ENCODE data around the gene IFT88.

Gene IFT88

DNA sequence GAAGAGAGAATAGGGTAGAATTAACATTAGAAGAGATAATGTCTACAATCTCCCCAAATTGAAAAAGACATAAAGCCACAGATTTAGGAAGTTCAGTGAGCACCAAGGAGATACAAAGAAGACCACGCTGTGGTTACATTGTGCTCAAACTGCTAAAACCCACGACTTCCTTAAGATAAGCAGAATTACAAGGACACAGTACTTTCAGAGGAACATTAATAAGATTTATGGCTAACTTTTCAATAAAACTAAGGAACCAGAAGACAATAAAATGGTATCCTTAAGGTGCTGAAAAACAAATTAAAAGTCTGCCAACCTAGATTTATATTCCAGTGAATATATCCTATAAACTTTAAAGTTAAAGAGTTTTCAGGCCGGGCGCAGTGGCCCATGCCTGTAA is 129.1 kb downstream of the IFT88 start:
- no peak for DNase-seq

DNA sequence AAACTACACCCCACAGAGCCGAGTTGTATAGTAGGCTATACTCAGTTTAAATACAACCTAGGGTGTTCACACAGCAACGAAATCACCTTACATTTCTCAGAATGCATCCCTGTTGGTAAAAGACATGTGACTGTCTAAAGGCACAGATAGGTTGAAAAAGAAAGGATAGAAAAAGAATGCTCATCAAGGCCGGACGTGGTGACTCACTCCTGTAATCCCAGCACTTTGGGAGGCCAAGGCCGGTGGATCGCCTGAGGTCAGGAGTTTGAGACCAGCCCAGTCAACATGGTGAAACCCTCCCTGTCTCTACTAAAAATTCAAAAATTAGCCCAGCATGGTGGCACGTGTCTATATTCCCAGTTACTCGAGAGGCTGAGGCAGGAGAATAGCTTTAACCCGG is 132.8 kb downstream of the IFT88 start:
- DNase-seq: no peak

DNA sequence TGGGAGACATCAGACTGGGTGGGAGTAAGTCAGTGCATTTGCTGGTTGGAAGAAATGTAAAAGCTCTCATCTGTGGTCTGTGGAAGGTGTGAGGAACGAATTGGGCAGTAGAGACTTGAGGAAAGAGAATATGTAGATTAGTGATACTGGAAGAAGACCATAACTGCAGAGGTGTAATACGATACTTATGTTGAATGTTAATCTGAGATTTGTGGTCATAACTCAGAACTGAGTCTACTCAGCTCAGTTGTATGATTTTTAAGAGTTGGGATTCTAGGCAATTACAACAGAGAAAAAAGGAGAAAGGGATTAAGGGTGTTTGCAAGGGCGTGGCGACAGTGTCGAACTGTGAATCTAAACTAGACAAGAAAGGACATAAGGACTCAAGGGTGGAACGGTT is 133.3 kb downstream of the IFT88 start:
- no peak for DNase-seq

DNA sequence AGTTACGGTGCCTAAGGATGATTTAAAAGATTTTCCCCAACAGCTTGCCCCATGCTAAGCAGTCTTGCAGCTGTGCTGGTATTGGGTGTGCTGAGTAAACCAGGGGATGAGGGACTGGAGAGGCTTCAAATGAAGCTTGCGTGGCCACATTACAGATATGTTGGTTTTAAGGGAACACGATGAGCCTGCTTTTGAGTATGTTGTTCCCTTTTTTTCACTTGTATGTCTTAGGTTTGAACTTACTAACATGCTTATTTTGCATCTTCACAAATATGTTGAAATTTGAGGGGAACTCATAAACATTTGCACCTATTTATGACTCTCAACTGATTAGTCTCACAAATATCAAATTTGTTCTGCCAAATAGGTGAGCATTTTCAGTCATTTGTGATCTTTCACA is 134.5 kb downstream of the IFT88 start:
- no peak for DNase-seq

DNA sequence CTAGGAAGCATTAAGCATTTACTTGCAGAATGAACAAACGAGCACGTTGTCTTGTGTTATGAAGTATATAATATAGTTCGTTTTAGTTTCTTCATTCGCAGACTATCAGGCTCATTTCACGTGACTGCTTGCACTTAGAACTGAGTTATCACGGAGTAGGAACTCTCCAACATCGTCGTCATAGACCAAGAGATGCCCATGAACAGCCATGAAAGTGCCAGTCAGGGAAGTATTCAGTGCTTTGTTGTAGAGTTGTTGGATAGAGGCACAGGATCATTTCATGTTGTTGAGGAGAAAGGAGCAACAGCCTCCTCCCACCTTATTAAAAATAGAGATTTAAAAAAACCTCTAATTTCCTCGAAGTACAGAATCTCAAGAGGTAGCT is 135.6 kb downstream of the IFT88 start:
- no peak for DNase-seq

DNA sequence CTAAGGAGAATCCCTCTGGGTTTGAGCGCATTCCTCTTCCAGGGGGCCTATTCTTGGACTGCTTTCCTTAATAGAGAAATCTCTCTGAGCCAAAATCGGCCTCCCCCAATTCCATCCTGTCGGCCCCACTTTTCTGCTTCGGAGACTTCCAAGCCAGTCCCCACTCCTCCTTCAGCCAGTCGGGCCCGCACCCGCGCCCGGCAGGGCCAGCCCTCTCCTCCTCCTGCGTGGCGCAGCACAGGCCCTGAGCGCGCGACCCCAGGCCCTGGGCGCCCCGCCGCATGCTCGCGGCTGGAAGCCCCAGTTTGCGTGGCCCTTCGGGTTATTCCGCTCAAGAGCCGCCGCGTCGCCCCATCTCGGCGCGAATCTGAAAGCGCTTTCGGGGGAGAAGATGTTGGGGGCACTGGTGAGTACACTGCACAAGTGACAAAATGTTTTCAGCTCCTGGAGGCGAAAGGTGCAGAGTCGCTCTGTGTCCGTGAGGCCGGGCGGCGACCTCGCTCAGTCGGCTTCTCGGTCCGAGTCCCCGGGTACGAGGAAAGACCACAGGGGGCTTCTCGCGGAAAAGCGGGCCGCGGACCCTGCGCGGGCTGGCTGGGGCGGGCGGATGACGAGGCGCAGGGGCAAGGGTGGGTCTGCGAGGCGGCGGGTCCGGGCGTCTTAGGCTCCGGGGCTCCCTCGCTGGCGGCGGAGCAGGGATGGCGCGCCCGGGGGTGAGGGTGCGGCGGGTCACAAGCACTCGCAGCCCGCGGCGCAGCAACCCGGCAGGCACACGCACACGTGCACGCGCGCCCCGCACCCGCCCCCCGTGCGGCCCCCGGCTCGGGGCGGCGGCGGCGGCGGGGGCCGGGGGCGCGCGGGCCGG is 136.2 kb downstream of the IFT88 start, which contains the start of gene IL17D:
IL17D (plus strand) TSS at position 785 of the 865 bp plus-strand sequence. CDS start 303 bp downstream, outside the sequence.
- DNase-seq: no peak

DNA sequence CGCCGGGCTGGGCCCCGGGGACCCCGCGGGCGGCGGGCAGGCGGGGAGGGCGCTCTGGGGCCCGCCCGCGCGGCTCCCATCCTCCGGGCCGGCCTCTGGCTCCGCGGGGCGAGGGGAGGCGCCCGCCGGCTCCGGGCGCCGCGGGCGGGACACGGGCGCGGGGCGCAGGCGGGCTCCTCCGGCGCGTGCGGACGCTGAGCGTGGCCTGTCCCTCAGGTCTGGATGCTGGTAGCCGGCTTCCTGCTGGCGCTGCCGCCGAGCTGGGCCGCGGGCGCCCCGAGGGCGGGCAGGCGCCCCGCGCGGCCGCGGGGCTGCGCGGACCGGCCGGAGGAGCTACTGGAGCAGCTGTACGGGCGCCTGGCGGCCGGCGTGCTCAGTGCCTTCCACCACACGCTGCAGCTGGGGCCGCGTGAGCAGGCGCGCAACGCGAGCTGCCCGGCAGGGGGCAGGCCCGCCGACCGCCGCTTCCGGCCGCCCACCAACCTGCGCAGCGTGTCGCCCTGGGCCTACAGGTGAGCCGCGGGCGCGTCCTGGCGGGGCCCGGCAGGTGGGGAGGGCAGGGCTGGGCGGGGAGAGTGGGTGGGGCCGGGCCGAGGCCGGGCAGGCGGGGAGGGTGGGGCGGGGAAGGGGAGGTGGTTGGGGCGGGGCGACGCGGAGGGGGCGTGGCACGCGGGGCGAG is 137.0 kb downstream of the IFT88 start:
- peak; percentile 49 for DNase-seq

DNA sequence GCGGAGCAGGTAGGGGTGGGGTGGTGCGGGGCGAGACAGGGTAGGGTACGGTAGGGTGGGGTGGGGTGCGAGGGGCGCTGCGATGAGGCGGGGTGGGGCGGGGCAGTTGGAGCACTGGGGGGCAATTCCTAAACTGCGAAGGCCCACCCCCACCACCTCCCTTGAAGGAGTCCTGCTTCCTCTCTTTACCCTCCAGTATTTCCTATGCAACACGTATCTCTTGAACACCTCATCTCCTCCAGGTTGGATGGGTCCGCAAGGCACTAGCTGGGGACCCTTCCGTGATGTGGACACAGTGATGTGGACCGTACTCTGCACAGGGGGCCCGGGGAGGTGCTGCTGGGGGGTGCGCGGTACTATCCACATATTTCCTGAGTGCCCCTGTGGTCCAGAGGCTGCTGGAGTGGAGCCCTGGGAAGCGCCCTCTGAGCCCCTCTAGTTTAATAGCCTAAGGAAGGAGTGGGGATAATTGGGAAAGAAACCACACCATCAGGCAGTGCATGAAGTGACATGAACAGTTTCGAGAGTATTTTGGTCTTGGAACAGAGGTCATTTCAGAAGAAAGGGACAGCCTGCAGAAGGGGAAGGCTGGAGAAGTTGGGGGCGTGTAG is 137.6 kb downstream of the IFT88 start:
- no peak for DNase-seq

DNA sequence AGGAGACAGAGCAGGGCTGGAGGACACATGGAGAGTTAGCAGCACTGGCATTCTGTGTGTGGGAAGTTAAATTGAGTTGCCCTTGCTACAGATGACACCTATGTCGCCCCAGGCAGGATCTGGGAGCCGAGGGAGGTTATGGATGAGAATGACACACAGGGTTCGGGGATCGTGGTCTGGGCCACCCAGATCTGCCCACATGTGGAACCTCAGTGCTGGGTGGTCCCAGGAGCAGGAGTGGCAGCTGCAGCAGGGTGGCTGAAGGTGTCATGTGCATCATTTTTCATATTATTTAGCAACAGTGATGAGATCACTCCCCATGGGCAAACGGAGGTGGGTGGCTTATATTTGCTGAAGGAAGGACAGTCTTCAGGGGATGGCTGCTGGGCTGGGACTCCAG is 139.7 kb downstream of the IFT88 start:
- no peak for DNase-seq

DNA sequence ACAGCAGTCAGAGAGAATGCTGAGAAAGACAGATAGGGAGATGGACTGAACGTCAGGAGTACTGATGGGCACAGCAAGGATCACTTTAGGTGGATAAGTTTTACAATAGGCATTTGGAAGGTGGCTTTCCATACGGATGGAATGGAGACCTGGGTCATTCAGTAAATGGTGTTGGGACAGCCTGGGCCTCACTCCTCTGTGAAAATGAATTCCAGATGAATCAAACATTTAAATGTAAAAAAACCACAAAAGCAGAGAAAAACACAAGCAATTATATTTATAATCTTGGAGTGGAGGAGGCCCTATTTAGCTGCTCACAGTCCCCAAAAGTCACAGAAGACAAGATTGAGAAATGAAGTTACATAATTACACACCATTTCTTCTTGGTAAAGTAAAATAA is 141.3 kb downstream of the IFT88 start:
- no peak for DNase-seq

DNA sequence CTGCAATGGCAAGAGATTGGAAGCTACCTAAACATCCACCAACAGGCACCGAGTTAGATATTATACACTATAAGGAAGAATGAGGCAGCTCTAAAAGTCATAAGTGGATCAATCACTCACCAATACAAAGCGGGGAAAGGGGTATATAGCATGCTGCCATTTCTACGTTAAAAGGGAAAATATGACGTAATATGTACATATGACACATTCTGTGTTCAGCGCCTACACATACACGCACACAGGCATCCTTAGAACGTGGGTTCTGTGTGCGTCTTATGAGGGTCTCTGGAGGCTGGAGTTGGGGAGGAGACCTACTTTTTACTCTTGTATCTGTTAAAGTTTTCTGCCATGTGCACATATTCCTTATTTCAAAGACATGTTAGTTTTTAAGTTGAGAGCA is 142.4 kb downstream of the IFT88 start:
- no peak for DNase-seq

DNA sequence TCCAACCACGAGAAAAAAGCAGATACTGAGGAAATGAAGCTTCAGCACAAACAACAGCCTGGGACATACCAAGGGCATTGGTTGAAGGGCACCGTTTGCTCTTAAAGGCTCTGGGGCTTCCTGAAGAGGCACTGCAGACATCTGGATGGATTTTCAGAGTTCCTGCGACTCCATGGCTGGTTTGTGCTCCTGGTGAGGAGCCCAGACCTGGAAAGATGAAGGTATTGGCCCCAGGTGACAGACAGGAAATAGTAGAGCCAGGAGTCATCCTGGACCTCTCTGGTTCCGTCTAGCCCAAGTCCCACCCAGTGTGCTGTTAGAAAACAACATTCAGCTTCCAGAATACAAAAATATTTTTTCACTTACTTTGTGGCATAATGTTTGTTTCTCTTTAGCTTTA is 142.8 kb downstream of the IFT88 start:
- no peak for DNase-seq

DNA sequence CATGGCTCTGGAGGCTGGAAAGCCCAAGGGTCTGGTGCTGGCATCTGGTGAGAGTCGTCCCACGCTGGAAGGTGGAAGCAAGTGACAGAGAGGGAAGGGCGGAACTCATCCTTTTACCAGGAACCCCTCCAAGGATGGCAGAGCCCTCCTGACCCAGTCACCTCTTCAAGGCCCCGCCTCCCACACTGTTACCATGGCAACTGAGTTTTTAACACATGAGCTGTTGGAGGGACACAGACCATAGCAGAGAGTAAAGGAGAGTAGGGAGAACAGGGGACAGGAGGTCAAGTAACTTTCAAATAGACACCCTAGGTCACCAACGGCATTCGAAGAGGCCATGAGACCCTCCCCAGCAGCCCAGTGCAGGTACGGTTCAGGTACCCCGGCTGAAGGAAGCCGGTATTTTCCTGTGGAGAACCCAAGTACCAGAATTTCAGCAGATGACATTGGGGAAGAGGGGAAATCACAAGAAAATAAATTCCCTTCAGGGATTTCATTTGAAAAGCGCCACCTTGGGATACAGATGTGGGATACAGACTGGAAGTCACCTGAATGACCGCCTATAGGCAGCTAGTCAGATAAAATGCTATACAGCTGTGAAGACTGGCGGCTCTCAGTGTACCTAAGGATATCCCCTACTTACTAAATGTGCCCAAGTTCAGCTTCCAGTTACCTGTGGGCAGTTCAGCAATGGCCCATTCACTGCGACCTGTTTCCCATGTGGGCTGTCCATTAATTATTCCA is 144.5 kb downstream of the IFT88 start:
- DNase-seq: no peak

DNA sequence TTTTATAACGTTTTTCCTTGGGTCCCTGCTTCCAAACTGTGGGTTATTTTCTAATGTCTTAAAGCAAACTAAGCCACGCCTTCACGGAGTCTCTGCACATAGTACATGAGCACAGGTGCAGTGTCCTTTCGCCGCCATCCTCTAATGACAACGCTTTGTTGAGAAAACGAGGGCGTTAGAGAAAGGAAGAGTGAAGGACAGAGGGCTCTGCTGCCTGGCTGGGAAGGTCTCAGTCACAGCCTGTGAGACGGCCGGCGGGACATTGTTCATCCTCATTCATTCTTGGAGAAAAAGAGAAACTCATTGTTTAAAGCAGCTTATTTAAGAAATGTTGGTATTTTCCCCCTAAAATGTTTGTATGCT is 146.0 kb downstream of the IFT88 start:
- DNase-seq: no peak

DNA sequence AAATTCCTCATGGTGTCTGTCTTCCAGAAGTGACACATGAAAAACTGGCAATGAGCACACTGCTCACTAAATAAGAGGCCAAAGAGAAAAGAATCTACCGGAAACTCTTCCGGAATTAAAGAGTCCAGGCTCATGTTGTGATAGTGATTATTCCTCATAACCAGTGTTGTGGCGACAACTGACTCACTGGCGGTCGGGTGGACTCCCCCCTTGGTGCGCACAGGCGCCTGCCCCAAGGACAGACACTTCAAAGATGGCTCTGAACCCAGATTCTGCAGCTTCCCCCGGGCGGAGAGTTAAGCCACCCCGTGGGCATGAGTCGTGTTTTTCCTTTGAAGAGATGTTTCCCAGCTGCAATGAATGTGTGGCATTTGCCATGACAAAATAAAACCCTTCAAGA is 146.8 kb downstream of the IFT88 start:
- DNase-seq: no peak

DNA sequence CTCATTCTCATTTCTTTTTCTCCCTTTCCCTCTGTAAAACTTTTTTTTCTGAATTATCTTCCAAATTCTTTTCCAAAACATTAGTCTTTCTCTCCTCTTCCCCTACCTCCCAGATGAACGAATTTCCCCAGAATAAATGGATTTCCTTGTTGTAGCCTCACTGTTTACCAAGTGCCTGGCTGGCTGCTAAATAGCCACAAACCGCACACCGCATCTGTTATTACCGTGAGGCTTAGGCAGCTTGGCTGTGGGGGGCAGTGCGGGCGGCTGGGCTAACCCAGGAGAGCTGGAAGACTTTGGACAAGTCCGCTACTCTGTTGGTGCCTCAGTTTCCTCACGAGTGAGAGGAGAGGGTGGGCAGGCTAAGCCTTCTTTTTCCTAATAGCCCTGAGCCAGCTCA is 147.2 kb downstream of the IFT88 start:
- no peak for DNase-seq

DNA sequence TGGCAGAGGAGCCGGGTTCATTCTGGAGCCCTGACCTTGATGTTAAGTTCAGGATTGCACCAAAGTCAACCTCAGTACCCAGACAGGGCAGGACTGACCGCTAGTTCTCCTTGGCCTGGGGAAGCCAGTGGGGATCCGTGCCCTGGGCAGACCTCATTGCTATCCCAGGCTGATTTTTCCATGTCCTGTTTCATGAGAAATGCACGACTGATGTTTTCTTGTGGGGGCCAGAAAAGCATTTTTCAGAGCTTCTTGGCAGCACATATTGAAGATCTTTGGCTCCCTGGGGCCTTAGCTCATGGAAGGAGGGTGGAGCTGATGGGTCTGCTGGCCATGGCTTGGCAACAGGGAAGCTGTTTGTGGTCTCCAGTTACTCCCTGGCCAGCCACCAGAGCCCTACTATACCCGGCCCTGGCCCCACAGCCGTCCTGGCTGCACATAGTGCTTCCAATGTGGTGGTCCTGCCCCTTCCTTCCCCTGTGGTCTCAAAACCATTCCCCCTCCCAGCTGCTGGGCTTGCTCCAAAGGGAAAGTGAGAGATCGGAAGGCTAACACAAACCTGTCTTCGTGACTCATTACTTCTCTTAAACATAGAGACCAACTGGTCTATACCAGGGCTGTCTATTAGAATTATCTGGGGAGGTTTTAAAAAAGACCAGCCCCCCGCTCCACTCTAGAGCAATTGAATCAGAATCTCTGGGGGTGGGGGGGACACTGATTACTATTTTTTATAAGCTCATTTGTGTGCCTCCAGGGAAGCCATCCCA is 147.8 kb downstream of the IFT88 start:
- DNase-seq: no peak

DNA sequence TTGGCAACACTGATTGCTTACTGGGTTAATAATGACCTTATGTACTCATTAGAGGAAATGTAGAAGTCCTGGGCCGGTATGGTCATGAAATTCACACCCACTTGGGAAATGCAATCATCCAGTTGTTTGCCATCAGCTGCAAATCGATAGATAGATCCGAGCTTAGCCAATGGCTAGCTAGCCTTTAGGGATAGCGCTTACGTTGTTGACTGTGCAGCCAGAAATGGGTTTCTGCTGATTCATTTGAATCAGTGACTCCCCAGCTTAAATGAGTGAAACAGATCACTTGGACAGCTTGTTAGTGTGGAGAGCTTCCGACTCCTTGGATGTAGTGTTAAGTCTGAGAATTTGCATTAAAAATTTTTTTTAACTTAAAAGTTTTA is 148.4 kb downstream of the IFT88 start:
- no peak for DNase-seq

DNA sequence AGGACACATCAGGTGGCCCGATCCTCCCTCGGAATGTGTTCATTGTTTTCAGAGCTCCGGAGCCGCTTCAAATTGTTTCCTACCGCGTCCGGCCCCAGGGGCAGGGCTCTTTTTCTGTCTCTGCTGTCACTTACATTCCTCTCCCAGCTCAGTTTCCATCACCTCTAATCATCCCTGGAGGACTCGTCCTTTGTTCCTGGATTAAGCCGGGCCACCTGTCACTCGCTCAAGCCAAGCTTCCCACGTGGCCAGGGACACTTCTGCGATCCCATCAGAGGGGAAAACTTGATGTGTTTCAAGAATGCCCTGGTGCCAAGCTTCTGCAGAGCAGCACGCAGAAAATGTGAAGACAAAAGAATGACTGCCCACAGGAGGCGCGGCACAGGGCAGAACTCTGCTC is 150.0 kb downstream of the IFT88 start:
- no peak for DNase-seq

DNA sequence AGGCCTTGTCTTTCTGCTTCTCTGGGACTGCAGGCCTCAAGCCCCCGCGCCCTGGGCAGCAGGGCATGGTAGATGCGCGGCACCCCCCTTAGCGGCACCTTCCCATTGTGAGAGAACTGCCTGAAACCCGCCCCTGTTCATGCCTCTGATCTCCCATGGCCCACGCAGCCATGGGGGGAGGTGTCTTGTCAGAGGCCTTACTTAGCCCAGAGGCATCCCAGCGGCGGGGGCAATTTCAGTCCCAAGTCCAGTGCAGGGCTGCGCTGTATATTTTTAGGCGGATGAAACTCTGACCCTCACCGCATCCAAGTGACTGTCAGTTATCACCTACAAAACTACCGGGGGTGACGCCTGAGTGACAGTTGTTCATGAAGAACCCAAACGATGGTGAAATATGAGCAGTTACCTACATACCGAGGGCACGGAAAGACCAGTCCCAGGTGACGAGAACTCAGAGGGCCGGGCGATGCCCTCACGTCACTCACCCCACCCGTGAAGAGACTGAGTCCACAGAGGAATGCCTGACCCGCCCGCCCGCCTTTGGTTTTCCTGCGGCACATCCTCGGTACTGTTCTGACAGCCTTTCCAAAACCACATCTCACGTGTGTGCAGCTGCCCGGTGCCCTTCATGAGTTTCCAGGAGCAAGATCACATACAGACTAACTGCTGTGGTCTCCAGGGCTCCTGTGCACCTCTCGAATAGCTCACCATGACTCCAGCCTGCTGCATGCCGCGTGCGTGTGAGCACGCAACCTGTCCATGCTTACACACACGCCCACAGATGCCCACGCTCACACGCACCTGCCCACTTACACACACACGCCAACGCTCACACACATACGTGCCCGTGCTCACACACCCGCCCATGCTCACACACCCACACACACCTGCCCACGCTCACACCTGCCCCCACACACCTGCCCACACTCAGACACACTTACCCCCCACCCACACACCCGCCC is 150.9 kb downstream of the IFT88 start:
- DNase-seq: no peak

DNA sequence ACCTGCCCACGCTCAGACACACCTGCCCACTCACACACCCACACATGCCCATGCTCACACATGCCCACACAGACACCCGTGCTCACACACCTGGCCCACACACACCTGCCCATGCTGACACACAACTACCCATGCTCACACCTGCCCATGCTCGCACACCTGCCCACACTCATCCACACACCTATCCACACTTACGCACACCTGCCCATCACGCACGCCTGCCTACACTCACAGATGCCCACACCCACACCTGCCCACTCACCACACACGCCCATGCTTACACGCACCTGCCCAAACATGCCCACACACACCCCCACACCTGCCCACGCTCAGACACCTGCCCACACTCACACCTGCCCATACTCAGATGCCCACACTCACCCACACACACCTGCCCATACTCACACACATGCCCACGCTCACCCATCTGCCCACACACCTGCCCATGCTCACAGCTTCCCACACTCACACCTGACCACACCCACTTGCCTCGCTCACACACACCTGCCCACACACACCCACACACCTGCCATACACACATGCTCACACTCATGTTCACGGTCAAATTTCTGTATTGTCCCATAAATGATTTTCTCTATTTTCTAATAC is 152.1 kb downstream of the IFT88 start:
- DNase-seq: no peak
